AG09309 (cell line): ENCODE data around the gene GNG12.

Experiments
- DNase-seq: peaks from one replicate; pipeline ENCODE4 v3.0.0-alpha.2; 2010; ENCODE audit warnings: low read depth
- H3K4me3 ChIP-seq: 2 replicates; pipeline ENCODE4 v1.5.1; 2011; ENCODE audit warnings: mild to moderate bottlenecking, low read depth, low read length, moderate library complexity; ENCODE audit not compliant: control insufficient read depth
- CTCF ChIP-seq: IDR thresholded peaks from 2 replicates; pipeline ENCODE4 v1.5.1; 2011; ENCODE audit warnings: mild to moderate bottlenecking, low read depth, low read length, inconsistent platforms; ENCODE audit not compliant: insufficient read depth, control insufficient read depth; ENCODE audit errors: missing control alignments

GNG12 gene

DNA sequence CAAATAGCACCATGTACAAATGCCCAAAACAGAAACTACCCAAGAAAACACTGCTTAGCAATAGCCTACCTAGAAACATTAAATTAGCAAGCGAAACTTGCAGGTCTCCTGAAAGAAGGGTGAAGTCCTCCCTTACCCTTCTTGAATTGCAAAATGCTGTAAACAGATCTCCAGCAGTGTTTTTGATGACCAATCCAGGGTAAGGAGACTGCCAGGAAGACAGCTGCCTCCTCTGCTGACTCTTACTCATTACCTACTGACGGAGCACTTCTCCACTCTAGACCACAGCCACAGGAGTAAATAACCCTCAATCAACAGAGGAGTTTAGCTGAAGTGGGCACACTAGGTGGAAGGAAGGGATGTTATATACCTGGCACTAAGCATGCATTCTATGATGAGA, 180.5 kb downstream of the GNG12 start:
- H3K4me3 ChIP-seq, result no peak overlapping the region
- no peak for TF ChIP-seq CTCF
- DNase-seq, result peak; percentile 71
